Panc1 (cell line): Measurements from ENCODE around the gene ACACB. TPM values are rescaled to one million over a fixed set of nuclear protein-coding genes. Genes with fewer than 3 reads are reported as not detected.

Experiments
- ATAC-seq: fragments of 200-7000 bp; cut with Tn5 transposase; 2 replicates; pipeline ENCODE4 v1.9.1; 2020; ENCODE audit warnings: mild to moderate bottlenecking, moderate library complexity
- BruUV-seq: library from RNA; stranded (reverse); fragments of 400-500 nt; replicated peaks from 2 replicates; lab custom pipeline; 2021; lab: Mats Ljungman, UMichigan
- CTCF ChIA-PET: fragments of 300-600 bp; sonication (Branson Sonifier 250); formaldehyde crosslinking; loops from one replicate; lab custom pipeline; 2022; ENCODE audit warnings: antibody characterized with exemption; lab: Charles Lee
- POLR2A ChIA-PET: fragments of 300-600 bp; sonication (Branson Sonifier 250); formaldehyde crosslinking; loops from one replicate; lab custom pipeline; 2022; ENCODE audit warnings: antibody characterized with exemption; lab: Charles Lee
- DNase-seq: peaks from one replicate; pipeline ENCODE4 v3.0.0-alpha.2; 2010; ENCODE audit warnings: low read depth, low spot score
- H3K27ac ChIP-seq: 2 replicates; pipeline ENCODE4 v1.5.1; 2011; ENCODE audit warnings: mild to moderate bottlenecking, low read length, inconsistent platforms
- H3K27me3 ChIP-seq: fragments of 200-500 bp; sonication (Bioruptor generic); 2 replicates; pipeline ENCODE4 v1.6.0; 2014; ENCODE audit warnings: low read length, inconsistent platforms; ENCODE audit not compliant: control insufficient read depth, insufficient read depth
- H3K36me3 ChIP-seq: fragments of 200-500 bp; sonication (Bioruptor generic); 2 replicates; pipeline ENCODE4 v1.5.1; 2014; ENCODE audit warnings: inconsistent platforms, mild to moderate bottlenecking, low read length, moderate library complexity; ENCODE audit not compliant: control insufficient read depth, insufficient read depth
- H3K4me1 ChIP-seq: 2 replicates; pipeline ENCODE4 v1.5.1; 2011; ENCODE audit warnings: inconsistent platforms, mild to moderate bottlenecking, low read length, moderate library complexity; ENCODE audit not compliant: control insufficient read depth, insufficient read depth
- H3K4me3 ChIP-seq, 2 experiments: 2 replicates each; pipeline ENCODE4 v1.5.1; 2011 to 2012; ENCODE audit warnings: low read depth in 2 of 2, low read length in 2 of 2, mild to moderate bottlenecking in 2 of 2, inconsistent platforms in 1 of 2, moderate library complexity in 1 of 2
- H3K9me3 ChIP-seq: fragments of 200-500 bp; sonication (Bioruptor generic); 2 replicates; pipeline ENCODE4 v1.5.1; 2014; ENCODE audit warnings: low read depth, mild to moderate bottlenecking, inconsistent platforms, low read length, moderate library complexity; ENCODE audit not compliant: control insufficient read depth, insufficient read depth
- CTCF ChIP-seq: fragments of 450-650 bp; IDR thresholded peaks from 2 replicates; pipeline ENCODE4 v1.5.1; 2017; ENCODE audit warnings: mild to moderate bottlenecking
- POLR2AphosphoS5 ChIP-seq: IDR thresholded peaks from 2 replicates; pipeline ENCODE4 v1.6.1; 2012; ENCODE audit warnings: mild to moderate bottlenecking, low read depth, low read length, moderate library complexity
- REST ChIP-seq, 2 experiments: IDR thresholded peaks; 2 replicates each; pipeline ENCODE4 v1.6.1; 2011 to 2012; ENCODE audit warnings: low read depth in 2 of 2, control low read depth in 1 of 2, low read length in 1 of 2, mild to moderate bottlenecking in 1 of 2, moderate library complexity in 1 of 2; ENCODE audit not compliant: insufficient read depth in 1 of 2
- SIN3A ChIP-seq: IDR thresholded peaks from 2 replicates; pipeline ENCODE4 v1.6.1; 2012; ENCODE audit warnings: low read depth, mild to moderate bottlenecking, low read length, moderate library complexity, borderline replicate concordance; ENCODE audit not compliant: insufficient read depth
- TCF7L2 ChIP-seq: IDR thresholded peaks from 2 replicates; pipeline ENCODE4 v1.6.1; 2011; ENCODE audit warnings: mild to moderate bottlenecking, low read depth, low read length, inconsistent platforms
- in situ Hi-C: cut with HindIII; loops from 2 replicates; pipeline ENCODE4 v1.10.0; 2016; ENCODE audit warnings: low sequenced_read_pairs, low pct_unique_long_range_greater_than_20kb
- intact Hi-C: fragments of 100-400 bp; cut with micrococcal nuclease; formaldehyde crosslinking; loops from one replicate; pipeline ENCODE4 v1.10.0; 2022; ENCODE audit not compliant: unreplicated experiment
- total RNA-seq: library from RNA; stranded (reverse); gene quantifications from one replicate; pipeline ENCODE4 v1.2.1, GENCODE V29; 2021; ENCODE audit not compliant: unreplicated experiment

The ACACB gene
- total RNA-seq, 1 experiment from 2014 or later, result 12.3 TPM

- POLR2A ChIA-PET, result no interaction called here
- Histone ChIP-seq H3K4me3 (no peak overlapping the region), H3K27ac (no peak overlapping the region), H3K27me3 (no peaks in the 10 kb centered on the region), H3K4me1 (no peaks in the 10 kb centered on the region), H3K36me3 (no peaks in the 10 kb centered on the region), H3K9me3 (no peaks in the 10 kb centered on the region)
- ATAC-seq (no peak), DNase-seq (no peak)
- intact Hi-C loops, result no loop called here
- in situ Hi-C loops, result no loop called here
- TF ChIP-seq SIN3A (no peak), TCF7L2 (no peak)
- no TSS peak for BruUV-seq
- CTCF ChIA-PET, result no interaction called here
Observed at GRCh38 chr12:109157986-109158385, 41.6 kb downstream of the ACACB start.

GRCh38 chr12:109160433-109160832, 44.0 kb downstream of the ACACB start:
- ChIA-PET POLR2A (no interaction called here), CTCF (no interaction called here)
- intact Hi-C loops, result no loop called here

More at GRCh38 chr12:109160433-109160832, 44.0 kb downstream of the ACACB start:
- no peak overlapping the region for H3K27ac ChIP-seq
- no peaks in the 10 kb centered on the region for H3K27me3 ChIP-seq
- no peaks in the 10 kb centered on the region for H3K36me3 ChIP-seq
- no peaks in the 10 kb centered on the region for H3K9me3 ChIP-seq
- H3K4me1 ChIP-seq, result no peaks in the 10 kb centered on the region
- ATAC-seq (no peak), DNase-seq (no peak)
- H3K4me3 ChIP-seq, result no peak overlapping the region
- in situ Hi-C loops, result no loop called here
- no peak for TF ChIP-seq SIN3A
- no peak for TF ChIP-seq TCF7L2
- TF ChIP-seq CTCF, result no peak
- TF ChIP-seq POLR2AphosphoS5, result no peak
- no peak for TF ChIP-seq REST (IDR thresholded peaks at IDR 0.05; ENCODE audit: insufficient read depth in 1 of 2, low read depth in 2 of 2, low read length in 1 of 2)
- no TSS peak for BruUV-seq
